NCI-H774 (cell line): Measurements from ENCODE around the gene FABP2.
"Not testable (repeated sequence)": the region's sequence is repeated elsewhere in the genome, so short reads cannot be mapped to it uniquely, and the experiment has no call there.

Experiments used
- DNase-seq: peaks from one replicate; lab custom pipeline; 2025; lab: John Stamatoyannopoulos, UW

The FABP2 gene

GRCh38 chr4:119321921-119322687 is at the start of gene FABP2:
Gene FABP2 (minus strand): TSS chr4:119322138. CDS start chr4:119322102, 36 bp downstream.
- DNase-seq = no peak

DNA sequence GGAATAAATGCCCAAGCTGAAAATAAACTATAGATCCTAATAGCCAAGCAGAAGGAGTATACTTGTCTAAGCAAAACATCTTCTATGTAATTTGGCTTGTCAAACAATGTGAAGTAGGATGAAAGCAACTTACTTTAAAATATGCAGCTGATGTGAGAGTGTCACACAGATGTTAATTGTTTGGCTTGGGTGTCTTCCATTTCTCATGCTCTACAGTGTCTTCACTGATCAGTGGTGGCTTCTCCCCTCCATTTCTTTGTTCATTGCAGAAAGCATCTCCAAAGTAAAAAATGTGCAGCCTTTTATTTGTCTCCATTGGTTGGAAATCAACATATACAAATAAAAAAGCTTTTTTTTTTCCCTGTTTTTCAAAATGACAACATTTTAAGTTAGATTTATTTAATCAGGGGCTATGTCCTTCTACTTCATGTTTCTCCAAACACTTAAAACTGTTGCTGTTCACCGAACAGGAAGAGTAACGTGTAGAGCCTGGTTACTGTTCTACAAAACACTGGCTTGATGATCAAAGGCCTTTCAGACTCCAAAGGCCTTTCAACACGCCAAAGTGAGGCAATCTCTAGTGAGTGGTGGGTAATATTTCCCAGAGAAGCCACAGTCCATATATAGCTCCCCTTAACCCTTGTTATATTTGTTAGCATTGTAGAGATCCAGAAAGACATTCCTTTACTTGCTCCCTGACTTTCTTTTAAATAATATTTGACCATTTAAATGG is 49.2 kb upstream of the FABP2 start:
- DNase-seq = not testable (repeated sequence)

GRCh38 chr4:119370392-119370791 is 48.5 kb upstream of the FABP2 start:
- DNase-seq = not testable (repeated sequence)

GRCh38 chr4:119366802-119367201 is 44.9 kb upstream of the FABP2 start:
- DNase-seq = not testable (repeated sequence)

DNA sequence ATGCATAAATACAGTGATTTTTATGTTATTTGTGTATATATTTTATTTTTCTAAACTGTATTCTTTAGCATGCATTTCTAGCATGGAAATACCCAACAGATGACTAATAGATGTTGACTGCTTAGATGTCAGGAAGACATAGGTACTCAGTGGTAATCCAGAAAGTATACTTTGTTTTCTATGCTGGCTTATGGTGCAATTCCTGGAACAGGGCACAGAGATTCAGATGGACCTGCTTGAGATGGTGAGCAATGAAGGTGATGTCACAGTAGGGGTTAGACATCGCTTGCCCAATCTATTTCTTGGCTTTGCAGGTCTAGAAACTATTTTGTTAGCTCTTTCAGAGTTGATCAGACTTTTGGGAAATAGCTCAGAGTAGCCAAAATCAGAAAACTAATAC is 42.3 kb upstream of the FABP2 start:
- not testable (repeated sequence) for DNase-seq

DNA sequence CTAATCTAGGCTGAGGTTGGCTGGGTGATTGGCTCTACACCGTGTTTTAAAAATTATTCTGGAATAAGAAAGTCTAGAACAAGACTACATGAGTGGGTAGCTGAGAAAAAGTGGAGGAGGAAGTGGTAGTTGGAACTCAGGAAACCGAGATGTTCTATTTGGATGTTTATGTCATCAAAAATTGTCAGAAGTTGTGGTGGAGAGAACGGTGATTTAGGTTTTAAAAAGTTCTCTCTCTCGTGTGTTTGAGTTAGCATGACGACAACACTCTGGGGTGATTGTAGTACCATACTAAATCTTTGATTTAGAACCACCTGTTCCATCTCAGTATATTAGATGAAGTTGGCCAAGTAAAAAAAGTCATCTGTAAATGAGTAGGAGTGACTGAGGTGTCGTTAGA is 41.4 kb upstream of the FABP2 start:
- DNase-seq = not testable (repeated sequence)

GRCh38 chr4:119362413-119362812 is 40.5 kb upstream of the FABP2 start:
- not testable (repeated sequence) for DNase-seq

GRCh38 chr4:119359873-119360272 is 37.9 kb upstream of the FABP2 start:
- not testable (repeated sequence) for DNase-seq

GRCh38 chr4:119356796-119357195 is 34.9 kb upstream of the FABP2 start:
- not testable (repeated sequence) for DNase-seq

DNA sequence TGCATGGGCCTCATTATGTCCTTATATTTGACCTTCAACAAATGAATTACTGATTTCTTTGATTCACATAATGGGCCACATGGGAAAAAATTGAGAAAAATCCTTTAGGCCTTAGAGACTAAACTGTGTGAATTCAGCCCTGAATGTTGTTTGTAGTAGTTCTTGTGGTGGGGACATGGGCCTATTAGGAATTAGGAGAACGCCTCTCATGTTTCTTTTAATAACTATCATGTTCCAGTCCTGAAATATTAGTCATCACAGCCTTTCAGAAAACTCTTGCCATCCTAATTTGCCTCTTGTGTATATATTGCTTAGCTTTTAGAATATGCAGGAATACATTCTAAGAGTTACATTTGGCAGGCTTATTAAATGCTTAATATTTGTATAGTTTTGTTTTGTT is 34.1 kb upstream of the FABP2 start:
- DNase-seq = not testable (repeated sequence)

DNA sequence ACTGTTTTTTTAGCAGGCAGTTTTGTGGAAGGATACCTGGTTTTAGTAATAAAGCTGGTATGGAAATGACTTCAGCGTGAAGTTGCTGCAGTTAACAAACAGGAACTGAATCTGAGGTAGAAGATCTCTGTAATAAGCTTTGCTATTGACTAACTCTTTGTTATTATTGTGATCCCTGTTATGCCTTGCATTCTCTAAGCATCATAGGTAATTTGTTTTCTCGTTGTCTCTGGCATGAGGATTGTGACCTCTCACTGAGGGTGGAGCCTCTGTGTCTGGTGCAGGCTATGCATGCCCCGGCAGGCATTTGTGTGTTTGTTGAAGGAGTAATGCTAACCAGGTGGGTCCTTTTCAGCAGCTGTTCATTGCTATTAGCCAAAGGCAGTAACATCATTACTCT is 31.4 kb upstream of the FABP2 start:
- DNase-seq = peak; percentile 1

- not testable (repeated sequence) for DNase-seq
Measured at GRCh38 chr4:119348169-119348568, 26.2 kb upstream of the FABP2 start.

DNA sequence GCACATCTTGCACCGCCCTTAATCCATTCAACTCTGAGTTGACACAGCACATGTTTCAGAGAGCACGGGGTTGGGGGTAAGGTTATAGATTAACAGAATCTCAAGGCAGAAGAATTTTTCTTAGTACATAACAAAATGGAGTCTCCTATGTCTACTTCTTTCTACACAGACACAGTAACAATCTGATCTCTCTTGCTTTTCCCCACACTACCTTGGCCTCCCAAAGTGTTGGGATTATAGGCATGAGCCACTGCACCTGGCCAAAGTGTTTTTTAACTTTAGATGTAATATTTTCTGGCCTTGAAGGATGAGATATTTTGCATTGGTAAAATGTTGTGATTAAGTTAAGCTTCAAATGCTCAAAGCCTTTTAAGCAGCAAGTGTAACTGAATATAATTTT is 21.4 kb upstream of the FABP2 start:
- DNase-seq = not testable (repeated sequence)

- DNase-seq = not testable (repeated sequence)
Measured at GRCh38 chr4:119339895-119340294, 18.0 kb upstream of the FABP2 start.

GRCh38 chr4:119337010-119337409 is 15.1 kb upstream of the FABP2 start:
- DNase-seq = no peak

- DNase-seq = not testable (repeated sequence)
Measured at GRCh38 chr4:119336332-119336979, 14.5 kb upstream of the FABP2 start.

GRCh38 chr4:119329835-119330620 is 8.1 kb upstream of the FABP2 start:
- DNase-seq = no peak

- DNase-seq = no peak
Measured at GRCh38 chr4:119328695-119329094, 6.8 kb upstream of the FABP2 start.

DNA sequence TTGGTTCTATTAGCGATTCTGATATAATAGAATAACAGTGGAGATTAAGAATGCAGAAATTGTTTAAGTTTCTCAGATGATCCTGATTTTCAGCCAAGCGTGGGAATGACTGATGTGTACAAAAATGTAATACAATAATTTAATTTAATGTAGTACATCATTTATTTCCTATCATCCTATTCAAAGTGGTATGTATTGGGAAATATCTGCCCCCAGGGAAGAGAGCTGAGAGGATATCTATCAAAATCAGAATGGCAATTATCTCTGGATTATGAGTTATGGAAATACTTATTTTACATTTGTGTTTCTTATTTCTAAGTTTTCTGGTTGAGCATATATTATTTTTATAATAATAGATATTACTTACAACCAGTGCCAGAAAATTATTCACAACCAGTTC is 3.9 kb downstream of the FABP2 start:
- DNase-seq = no peak

- DNase-seq = no peak
Measured at GRCh38 chr4:119315036-119315435, 6.9 kb downstream of the FABP2 start.

- no peak for DNase-seq
Measured at GRCh38 chr4:119314356-119314755, 7.6 kb downstream of the FABP2 start.

GRCh38 chr4:119313237-119313636 is 8.7 kb downstream of the FABP2 start:
- DNase-seq = no peak
